SU-DHL-6 (cell line): ENCODE data around the gene OR2V2.

ENCODE experiments used
- H2AFZ ChIP-seq: fragments of 200-600 bp; sonication (generic); 2 replicates; pipeline ENCODE4 v1.6.1; 2014; ENCODE audit warnings: low read depth, mild to moderate bottlenecking, moderate library complexity, mixed read lengths, antibody characterized with exemption, low read length; ENCODE audit not compliant: severe bottlenecking
- H3F3A ChIP-seq: fragments of 200-600 bp; shearing (Covaris generic); 2 replicates; pipeline ENCODE4 v1.6.0; 2016; ENCODE audit warnings: antibody characterized with exemption, mild to moderate bottlenecking; ENCODE audit not compliant: insufficient read depth
- H3K27ac ChIP-seq: fragments of 200-600 bp; sonication (generic); 2 replicates; pipeline ENCODE4 v1.5.1; 2016; ENCODE audit warnings: low read depth, mild to moderate bottlenecking, low read length, moderate library complexity, mixed read lengths
- H3K27me3 ChIP-seq: fragments of 200-600 bp; sonication (generic), shearing (Covaris generic); 2 replicates; pipeline ENCODE4 v1.6.0; 2014; ENCODE audit warnings: mild to moderate bottlenecking, low read length
- H3K36me3 ChIP-seq: fragments of 200-600 bp; sonication (generic); 2 replicates; pipeline ENCODE4 v1.6.1; 2014; ENCODE audit warnings: mild to moderate bottlenecking, low read length, mixed read lengths
- H3K4me2 ChIP-seq: fragments of 300-600, 200-600 bp; shearing (Covaris generic), sonication (generic); 2 replicates; pipeline ENCODE4 v1.6.0; 2014; ENCODE audit warnings: low read length, low read depth, mild to moderate bottlenecking; ENCODE audit not compliant: poor library complexity, severe bottlenecking
- H3K4me3 ChIP-seq: fragments of 200-600 bp; sonication (generic); 2 replicates; pipeline ENCODE4 v1.5.1; 2014; ENCODE audit warnings: antibody characterized with exemption, low read length, mild to moderate bottlenecking, mixed read lengths; ENCODE audit not compliant: insufficient read depth, poor library complexity, severe bottlenecking
- H3K79me2 ChIP-seq: fragments of 200-600 bp; sonication (generic); 2 replicates; pipeline ENCODE4 v1.6.1; 2014; ENCODE audit warnings: mild to moderate bottlenecking, low read length, moderate library complexity; ENCODE audit not compliant: insufficient read depth
- H3K9ac ChIP-seq: fragments of 200-600 bp; sonication (generic); 2 replicates; pipeline ENCODE4 v1.7.0; 2014; ENCODE audit warnings: mild to moderate bottlenecking, low read length
- H3K9me2 ChIP-seq: fragments of 200-600 bp; sonication (generic); replicated peaks from 2 replicates; pipeline ENCODE4 v1.6.1; 2014; ENCODE audit warnings: low read length; ENCODE audit not compliant: insufficient read depth
- H3K9me3 ChIP-seq: fragments of 200-600 bp; sonication (generic); 2 replicates; pipeline ENCODE4 v1.6.1; 2014; ENCODE audit warnings: low read length, mixed read lengths; ENCODE audit not compliant: insufficient read depth
- H4K20me1 ChIP-seq: fragments of 200-600 bp; sonication (generic); 2 replicates; pipeline ENCODE4 v1.6.1; 2014; ENCODE audit warnings: low read depth, mild to moderate bottlenecking, antibody characterized with exemption, low read length, moderate library complexity, mixed read lengths
- CTCF ChIP-seq: fragments of 200-600 bp; sonication (generic); IDR thresholded peaks from one replicate; pipeline ENCODE4 v1.5.1; 2017; ENCODE audit warnings: antibody characterized with exemption, mild to moderate bottlenecking, low read length, moderate library complexity; ENCODE audit not compliant: insufficient read depth, poor library complexity, severe bottlenecking
- EZH2phosphoT487 ChIP-seq: fragments of 200-600 bp; sonication (generic), shearing (Covaris generic); conservative IDR thresholded peaks from 2 replicates; pipeline ENCODE4 v1.6.1; 2018; ENCODE audit warnings: mild to moderate bottlenecking, antibody characterized with exemption, low read length, moderate library complexity, mixed read lengths

The OR2V2 gene

DNA sequence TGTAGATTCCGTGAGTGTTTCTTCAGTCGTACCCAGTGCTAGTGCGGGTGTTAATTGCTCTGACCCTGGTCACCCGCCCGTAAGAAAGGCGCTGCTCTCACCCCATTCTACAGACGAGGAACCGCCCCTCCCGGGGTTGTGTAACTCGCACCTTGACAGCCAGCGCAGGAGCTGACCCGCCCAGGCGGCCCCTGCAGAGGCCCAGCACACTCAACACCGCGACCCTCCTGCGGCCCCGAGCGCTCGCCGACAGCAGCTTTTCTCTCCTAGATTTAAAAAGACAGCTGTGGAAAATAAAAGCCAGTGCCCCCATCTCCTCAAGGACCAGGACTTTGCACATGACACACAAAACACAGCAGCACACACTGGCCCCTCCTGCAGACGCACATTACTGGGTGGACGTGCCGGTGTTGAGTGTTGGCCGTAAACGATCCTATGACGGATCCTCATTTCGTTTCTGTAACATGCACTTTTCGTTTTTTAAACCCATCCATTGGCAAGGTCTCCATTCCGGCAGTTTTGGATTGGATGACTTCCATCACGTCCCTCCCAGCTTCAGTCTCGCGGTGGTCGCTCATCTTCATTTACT is 22.9 kb downstream of the OR2V2 start:
- Histone ChIP-seq H3K9me3 (no peaks in the 10 kb centered on the region), H2AFZ (no peak overlapping the region), H3K4me2 (no peak overlapping the region), H3F3A (0 out of 2 replicates have a peak, but pooled peaks cover 8% of the 10 kb centered on the region), H3K79me2 (no peaks in the 10 kb centered on the region), H3K27ac (no peak overlapping the region), H4K20me1 (no peaks in the 10 kb centered on the region), H3K4me3 (no peak overlapping the region), H3K36me3 (no peaks in the 10 kb centered on the region), H3K27me3 (no peaks in the 10 kb centered on the region), H3K9ac (no peak overlapping the region), H3K9me2 (no peaks in the 10 kb centered on the region)
- TF ChIP-seq EZH2phosphoT487 (no peak), CTCF (no peak)

DNA sequence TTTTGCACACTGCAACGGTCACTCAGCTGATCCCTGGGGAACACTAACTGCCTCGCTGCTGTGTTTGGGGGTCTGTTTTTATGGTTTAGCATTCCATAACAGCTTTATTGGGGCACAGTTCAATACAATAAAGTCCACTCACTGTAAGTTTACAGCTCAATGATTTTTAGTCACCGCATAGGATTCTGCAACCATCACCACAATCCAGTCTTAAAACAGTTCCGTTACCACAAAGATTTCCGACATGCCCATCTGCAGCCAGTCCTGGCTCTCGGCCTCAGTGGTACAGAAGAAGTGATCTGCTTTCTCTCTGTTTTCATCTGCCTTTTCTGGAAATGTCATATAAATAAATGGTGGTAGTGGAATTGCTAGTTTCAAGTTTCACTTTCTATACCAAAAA is 23.6 kb downstream of the OR2V2 start:
- Histone ChIP-seq H3K9me2 (no peaks in the 10 kb centered on the region), H3K27ac (no peak overlapping the region), H3K27me3 (no peaks in the 10 kb centered on the region), H3K9me3 (no peaks in the 10 kb centered on the region), H3K79me2 (no peaks in the 10 kb centered on the region), H2AFZ (no peak overlapping the region), H3F3A (0 out of 2 replicates have a peak, but pooled peaks cover 8% of the 10 kb centered on the region), H3K4me2 (no peak overlapping the region), H4K20me1 (no peaks in the 10 kb centered on the region), H3K36me3 (no peaks in the 10 kb centered on the region), H3K4me3 (no peak overlapping the region), H3K9ac (no peak overlapping the region)
- no peak for TF ChIP-seq CTCF
- TF ChIP-seq EZH2phosphoT487: no peak

DNA sequence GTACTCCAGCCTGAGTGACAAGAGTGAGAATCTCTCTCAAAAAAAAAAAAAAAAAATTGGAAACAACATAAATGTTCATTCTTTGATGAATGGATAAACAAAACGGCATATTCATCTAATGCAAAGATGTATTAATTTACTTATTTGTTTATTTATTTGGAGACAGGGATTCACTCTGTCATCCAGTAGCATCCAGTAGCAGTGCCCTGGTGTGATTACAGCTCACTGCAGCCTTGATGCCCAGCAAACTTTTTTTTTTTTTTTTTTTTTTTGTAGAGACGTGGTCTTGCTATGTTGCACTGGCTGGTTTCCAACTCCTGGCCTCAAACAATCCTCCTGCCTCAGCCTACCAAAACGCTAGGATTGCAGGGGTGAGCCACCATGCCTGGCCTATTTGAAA is 24.4 kb downstream of the OR2V2 start:
- Histone ChIP-seq H4K20me1 (no peaks in the 10 kb centered on the region), H3K27me3 (no peaks in the 10 kb centered on the region), H3K4me2 (no peak overlapping the region), H2AFZ (no peak overlapping the region), H3K4me3 (no peak overlapping the region), H3K79me2 (no peaks in the 10 kb centered on the region), H3K9ac (no peak overlapping the region), H3K27ac (no peak overlapping the region), H3K36me3 (no peaks in the 10 kb centered on the region), H3F3A (0 out of 2 replicates have a peak, but pooled peaks cover 7% of the 10 kb centered on the region), H3K9me2 (no peaks in the 10 kb centered on the region), H3K9me3 (no peaks in the 10 kb centered on the region)
- no peak for TF ChIP-seq CTCF
- TF ChIP-seq EZH2phosphoT487: no peak
